K562 (cell line): Measurements from ENCODE around the gene FANK1. TPM values are rescaled to one million over a fixed set of nuclear protein-coding genes. Genes with fewer than 3 reads are reported as not detected.
A peak's percentile ranks its signal among the peaks of the same experiment; 100 is the strongest.

Experiments used
- ATF3 ChIP-seq, 2 experiments: fragments of 450-650 bp in 1 of 2; sonication (generic) in 1 of 2; formaldehyde crosslinking in 1 of 2; IDR thresholded peaks in 1 of 2; conservative IDR thresholded peaks in 1 of 2; 2 replicates each; pipeline versions ENCODE4 v1.6.1 to v1.8.1; 2016 to 2023; ENCODE audit warnings: mild to moderate bottlenecking in 2 of 2, moderate library complexity in 2 of 2, inconsistent platforms in 1 of 2, missing genetic modification reagents in 1 of 2
- CBFB ChIP-seq: sonication (generic); formaldehyde crosslinking; IDR thresholded peaks from 2 replicates; pipeline ENCODE4 v1.4.0; 2020; ENCODE audit warnings: mild to moderate bottlenecking, missing genetic modification reagents
- ETV5 ChIP-seq: sonication (generic); formaldehyde crosslinking; IDR thresholded peaks from 2 replicates; pipeline ENCODE4 v1.4.0; 2020; ENCODE audit warnings: low read depth, mild to moderate bottlenecking, missing genetic modification reagents
- LEF1 ChIP-seq: fragments of 450-650 bp; IDR thresholded peaks from 2 replicates; pipeline ENCODE4 v1.6.1; 2016; ENCODE audit warnings: mild to moderate bottlenecking
- NCOR1 ChIP-seq: fragments of 450-650 bp; IDR thresholded peaks from 2 replicates; pipeline ENCODE4 v1.6.1; 2016; ENCODE audit warnings: mild to moderate bottlenecking, moderate library complexity
- NEUROD1 ChIP-seq: fragments of 150-350 bp; IDR thresholded peaks from 2 replicates; pipeline ENCODE4 v1.6.1; 2014; ENCODE audit warnings: borderline replicate concordance, low read length, low read depth; ENCODE audit not compliant: partially characterized antibody
- NR1H2 ChIP-seq: sonication (generic); formaldehyde crosslinking; IDR thresholded peaks from 2 replicates; pipeline ENCODE4 v1.4.0; 2020; ENCODE audit warnings: mild to moderate bottlenecking, missing genetic modification reagents
- NRF1 ChIP-seq, 2 experiments: fragments of 450-650 bp; IDR thresholded peaks in 1 of 2; conservative IDR thresholded peaks in 1 of 2; 2 replicates each; pipeline ENCODE4 v1.6.1; 2014; ENCODE audit warnings: mild to moderate bottlenecking in 2 of 2
- RAD51 ChIP-seq: fragments of 450-650 bp; IDR thresholded peaks from 2 replicates; pipeline ENCODE4 v1.7.1; 2016; ENCODE audit warnings: low read depth, mild to moderate bottlenecking, borderline replicate concordance
- RBM25 ChIP-seq: fragments of 200-400 bp; formaldehyde crosslinking; IDR thresholded peaks from 2 replicates; pipeline ENCODE4 v1.6.1; 2018; ENCODE audit warnings: low read length, low read depth, moderate library complexity; ENCODE audit not compliant: severe bottlenecking
- SNRNP70 ChIP-seq: fragments of 200-400 bp; formaldehyde crosslinking; optimal IDR thresholded peaks from 2 replicates; pipeline ENCODE3; 2017; ENCODE audit warnings: low read depth, low read length
- SRSF1 ChIP-seq: fragments of 200-400 bp; formaldehyde crosslinking; IDR thresholded peaks from 2 replicates; pipeline ENCODE4 v1.6.1; 2017; ENCODE audit warnings: mild to moderate bottlenecking, low read depth, low read length, moderate library complexity
- TAL1 ChIP-seq: fragments of 450-650 bp; IDR thresholded peaks from 2 replicates; pipeline ENCODE4 v1.6.1; 2016; ENCODE audit warnings: mild to moderate bottlenecking
- ZNF589 ChIP-seq: fragments of 200-800 bp; sonication (Bioruptor generic); IDR thresholded peaks from 2 replicates; pipeline ENCODE4 v1.6.1; 2016; ENCODE audit warnings: low read depth, missing genetic modification characterization, missing compliant biosample characterization
- polyA plus RNA-seq, 8 experiments: library from polyadenylated mRNA; depleted of rRNA in 4 of 8; stranded (reverse) in 5 of 8; unstranded in 3 of 8; fragments of >200 nt; fragmentation: Nextera tagmentation in 2 of 8; fragmentation: Illumina TruSeq in 1 of 8; extraction: Ambion mirVana in 2 of 8; extraction: Trizol in 1 of 8; gene quantifications; 2 replicates each; pipeline versions ENCODE4 v1.2.1 to v1.2.3, GENCODE V29; 2011 to 2014; ENCODE audit warnings: inconsistent platforms in 1 of 8, missing spikeins in 1 of 8
- total RNA-seq, 7 experiments: library from RNA; depleted of rRNA in 6 of 7; stranded (reverse); fragments of >200 nt in 6 of 7; fragmentation: Illumina TruSeq in 2 of 7; extraction: Trizol in 2 of 7; gene quantifications; 2 replicates each; pipeline versions ENCODE4 v1.2.1 to v1.2.3, GENCODE V29; 2011 to 2021; ENCODE audit warnings: low replicate concordance in 1 of 7
- TF ChIP-seq, protein P1 (sequence below): fragments of 250-450 bp; sonication (Bioruptor Pico); IDR thresholded peaks from 2 replicates; pipeline ENCODE4 v1.6.1; 2021; ENCODE audit warnings: mild to moderate bottlenecking
- TF ChIP-seq, protein P2 (sequence below), 2 experiments: IDR thresholded peaks in 1 of 2; conservative IDR thresholded peaks in 1 of 2; 2 replicates each; pipeline ENCODE4 v1.6.1; 2016; ENCODE audit warnings: low read depth in 2 of 2, mild to moderate bottlenecking in 1 of 2, missing compliant biosample characterization in 1 of 2, missing genetic modification characterization in 1 of 2, moderate library complexity in 1 of 2
- TF ChIP-seq, protein P3 (sequence below): sonication (generic); formaldehyde crosslinking; IDR thresholded peaks from 2 replicates; pipeline ENCODE4 v1.9.0; 2022; ENCODE audit warnings: mild to moderate bottlenecking, missing genetic modification reagents
- TF ChIP-seq, protein P4 (sequence below): fragments of 450-650 bp; IDR thresholded peaks from 2 replicates; pipeline ENCODE4 v1.6.1; 2016; ENCODE audit warnings: low read depth, mild to moderate bottlenecking, moderate library complexity
- TF ChIP-seq, protein P5 (sequence below): sonication (generic); formaldehyde crosslinking; IDR thresholded peaks from 2 replicates; pipeline ENCODE4 v1.8.1; 2023; ENCODE audit warnings: mild to moderate bottlenecking, missing genetic modification reagents

Gene FANK1
- total and polyA plus RNA-seq, 9 of the 15 experiments (the other 6 are each of a cell fraction or from before 2014, with no cell fraction given) = 0.11 to 2.3 (median 0.51) TPM; not detected in 1

- TF ChIP-seq ATF3 (IDR thresholded peaks at IDR 0.05) (peak; percentile 40; the same call in 1 of the 2 replicates), ATF3 (CRISPR knock-in tag; conservative IDR thresholded peaks at IDR 0.05) (no peak), NR1H2 (CRISPR knock-in tag) (no peak), NCOR1 (peak; percentile 69), LEF1 (no peak), CBFB (no peak), ETV5 (no peak), RAD51 (no peak), NRF1 (conservative IDR thresholded peaks at IDR 0.05 in 1 of 2, IDR thresholded peaks at IDR 0.05 in 1 of 2) (no peak), SNRNP70 (no peak), SRSF1 (no peak), TAL1 (peak; percentile 66), RBM25 (no peak), ZNF589 (CRISPR knock-in tag) (0 out of 2 replicates have a peak, but pooled peaks have one; percentile 39), NEUROD1 (no peak)
- TF ChIP-seq, protein P1, sequence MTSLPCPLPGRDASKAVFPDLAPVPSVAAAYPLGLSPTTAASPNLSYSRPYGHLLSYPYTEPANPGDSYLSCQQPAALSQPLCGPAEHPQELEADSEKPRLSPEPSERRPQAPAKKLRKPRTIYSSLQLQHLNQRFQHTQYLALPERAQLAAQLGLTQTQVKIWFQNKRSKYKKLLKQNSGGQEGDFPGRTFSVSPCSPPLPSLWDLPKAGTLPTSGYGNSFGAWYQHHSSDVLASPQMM (CRISPR knock-in tag) = no peak
- TF ChIP-seq, protein P2, sequence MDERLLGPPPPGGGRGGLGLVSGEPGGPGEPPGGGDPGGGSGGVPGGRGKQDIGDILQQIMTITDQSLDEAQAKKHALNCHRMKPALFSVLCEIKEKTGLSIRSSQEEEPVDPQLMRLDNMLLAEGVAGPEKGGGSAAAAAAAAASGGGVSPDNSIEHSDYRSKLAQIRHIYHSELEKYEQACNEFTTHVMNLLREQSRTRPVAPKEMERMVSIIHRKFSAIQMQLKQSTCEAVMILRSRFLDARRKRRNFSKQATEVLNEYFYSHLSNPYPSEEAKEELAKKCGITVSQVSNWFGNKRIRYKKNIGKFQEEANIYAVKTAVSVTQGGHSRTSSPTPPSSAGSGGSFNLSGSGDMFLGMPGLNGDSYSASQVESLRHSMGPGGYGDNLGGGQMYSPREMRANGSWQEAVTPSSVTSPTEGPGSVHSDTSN (CRISPR knock-in tag; IDR thresholded peaks at IDR 0.05; ENCODE audit: low read depth) = no peak
- TF ChIP-seq, protein P2 (tag; conservative IDR thresholded peaks at IDR 0.05; ENCODE audit: low read depth) = no peak
- TF ChIP-seq, protein P3, sequence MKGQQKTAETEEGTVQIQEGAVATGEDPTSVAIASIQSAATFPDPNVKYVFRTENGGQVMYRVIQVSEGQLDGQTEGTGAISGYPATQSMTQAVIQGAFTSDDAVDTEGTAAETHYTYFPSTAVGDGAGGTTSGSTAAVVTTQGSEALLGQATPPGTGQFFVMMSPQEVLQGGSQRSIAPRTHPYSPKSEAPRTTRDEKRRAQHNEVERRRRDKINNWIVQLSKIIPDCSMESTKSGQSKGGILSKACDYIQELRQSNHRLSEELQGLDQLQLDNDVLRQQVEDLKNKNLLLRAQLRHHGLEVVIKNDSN (CRISPR knock-in tag) = no peak
- TF ChIP-seq, protein P4, sequence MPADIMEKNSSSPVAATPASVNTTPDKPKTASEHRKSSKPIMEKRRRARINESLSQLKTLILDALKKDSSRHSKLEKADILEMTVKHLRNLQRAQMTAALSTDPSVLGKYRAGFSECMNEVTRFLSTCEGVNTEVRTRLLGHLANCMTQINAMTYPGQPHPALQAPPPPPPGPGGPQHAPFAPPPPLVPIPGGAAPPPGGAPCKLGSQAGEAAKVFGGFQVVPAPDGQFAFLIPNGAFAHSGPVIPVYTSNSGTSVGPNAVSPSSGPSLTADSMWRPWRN = peak; percentile 66; the same call in 1 of the 2 replicates
- TF ChIP-seq, protein P5, sequence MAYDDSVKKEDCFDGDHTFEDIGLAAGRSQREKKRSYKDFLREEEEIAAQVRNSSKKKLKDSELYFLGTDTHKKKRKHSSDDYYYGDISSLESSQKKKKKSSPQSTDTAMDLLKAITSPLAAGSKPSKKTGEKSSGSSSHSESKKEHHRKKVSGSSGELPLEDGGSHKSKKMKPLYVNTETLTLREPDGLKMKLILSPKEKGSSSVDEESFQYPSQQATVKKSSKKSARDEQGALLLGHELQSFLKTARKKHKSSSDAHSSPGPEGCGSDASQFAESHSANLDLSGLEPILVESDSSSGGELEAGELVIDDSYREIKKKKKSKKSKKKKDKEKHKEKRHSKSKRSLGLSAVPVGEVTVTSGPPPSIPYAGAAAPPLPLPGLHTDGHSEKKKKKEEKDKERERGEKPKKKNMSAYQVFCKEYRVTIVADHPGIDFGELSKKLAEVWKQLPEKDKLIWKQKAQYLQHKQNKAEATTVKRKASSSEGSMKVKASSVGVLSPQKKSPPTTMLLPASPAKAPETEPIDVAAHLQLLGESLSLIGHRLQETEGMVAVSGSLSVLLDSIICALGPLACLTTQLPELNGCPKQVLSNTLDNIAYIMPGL (CRISPR knock-in tag) = no peak
Observed at GRCh38 chr10:126013489-126014281, 117.3 kb downstream of the FANK1 start (continued).
